ENCODE results near the gene UNC79.

GRCh38 chr14:93619176-93619793, 188.5 kb downstream of the UNC79 start:
- TF ChIP-seq GLIS3 (CRISPR knock-in tag; IDR thresholded peaks at IDR 0.05) (no peak), ZFP30 (CRISPR knock-in tag; IDR thresholded peaks at IDR 0.05) (no peak), PATZ1 (CRISPR knock-in tag; IDR thresholded peaks at IDR 0.05; ENCODE audit: borderline replicate concordance) (no peak), CREB5 (CRISPR knock-in tag; IDR thresholded peaks at IDR 0.05; ENCODE audit: low read depth) (no peak), OSR1 (CRISPR knock-in tag; IDR thresholded peaks at IDR 0.05) (no peak), TCF4 (CRISPR knock-in tag; IDR thresholded peaks at IDR 0.05; ENCODE audit: borderline replicate concordance) (no peak), ARNTL (CRISPR knock-in tag; IDR thresholded peaks at IDR 0.05; ENCODE audit: borderline replicate concordance, low read depth) (no peak), BACH2 (CRISPR knock-in tag; IDR thresholded peaks at IDR 0.05; ENCODE audit: borderline replicate concordance) (no peak), ZNF8 (CRISPR knock-in tag; IDR thresholded peaks at IDR 0.05) (no peak), TSHZ2 (CRISPR knock-in tag; IDR thresholded peaks at IDR 0.05) (no peak)
